ENCODE results near the gene FBXO8. TPM values are rescaled to one million over a fixed set of nuclear protein-coding genes. Genes with fewer than 3 reads are reported as not detected.

FBXO8 gene
- total RNA-seq, 1 experiment from 2014 or later, result 8.9 TPM

DNA sequence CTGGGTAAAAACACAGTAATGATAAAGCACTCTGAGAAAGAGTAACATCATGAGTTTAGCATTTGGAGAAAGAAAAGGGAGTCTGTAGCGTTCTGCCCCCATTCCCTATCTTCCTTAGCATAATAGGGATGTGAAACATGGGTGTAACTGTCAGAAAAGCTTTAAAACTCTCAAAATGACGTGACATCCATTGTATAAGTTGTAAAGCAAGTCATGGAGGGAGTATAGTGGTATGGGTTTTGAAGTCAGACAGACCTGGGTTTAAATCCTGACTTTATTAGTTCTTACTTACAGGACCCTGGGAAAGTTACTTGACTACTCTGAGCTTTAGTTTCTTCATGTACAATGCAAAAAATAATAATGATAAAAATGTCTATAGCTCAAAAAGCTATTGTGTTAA is 17.1 kb downstream of the FBXO8 start:
- Histone ChIP-seq H4K91ac (ENCODE audit: insufficient read length, low read depth, low read length) (no peak overlapping the region), H3K27me3 (ENCODE audit: insufficient read depth, low read length) (no peaks in the 10 kb centered on the region), H3K27ac (ENCODE audit: insufficient read length, low read depth, low read length) (no peak overlapping the region), H3K4ac (ENCODE audit: low read depth, low read length) (no peak overlapping the region), H2BK12ac (ENCODE audit: insufficient read length, low read depth, low read length) (no peak overlapping the region), H3K4me1 (ENCODE audit: insufficient read depth, low read length) (no peaks in the 10 kb centered on the region), H3K56ac (ENCODE audit: insufficient read length, low read depth, low read length) (no peak overlapping the region), H2AFZ (ENCODE audit: low read length) (no peak overlapping the region), H3K23ac (ENCODE audit: insufficient read length, low read depth, low read length) (no peak overlapping the region), H2BK20ac (ENCODE audit: low read depth, low read length, poor library complexity, severe bottlenecking) (no peak overlapping the region), H3T11ph (ENCODE audit: low read length) (no peak overlapping the region), H3K4me2 (ENCODE audit: insufficient read depth, insufficient read length, low read length) (no peak overlapping the region), H4K5ac (ENCODE audit: insufficient read length, low read depth, low read length) (no peak overlapping the region), H3K79me1 (ENCODE audit: insufficient read depth, low read depth, low read length, poor library complexity, severe bottlenecking) (no peaks in the 10 kb centered on the region), H2AK5ac (ENCODE audit: insufficient read length, low read length) (no peak overlapping the region), H3K9me3 (ENCODE audit: control insufficient read depth, low read depth, low read length) (no peaks in the 10 kb centered on the region), H2BK15ac (ENCODE audit: low read depth, low read length) (no peak overlapping the region), H3K18ac (ENCODE audit: insufficient read length, low read depth, low read length) (no peak overlapping the region), H4K20me1 (ENCODE audit: control insufficient read depth, insufficient read depth, insufficient read length) (no peaks in the 10 kb centered on the region), H2BK120ac (ENCODE audit: low read depth, low read length, poor library complexity, severe bottlenecking) (no peak overlapping the region), H3K23me2 (ENCODE audit: insufficient read length, low read depth, low read length, poor library complexity, severe bottlenecking) (no peaks in the 10 kb centered on the region), H3K14ac (ENCODE audit: insufficient read depth, low read length) (no peak overlapping the region), H4K8ac (replicated peaks; ENCODE audit: insufficient read length, low read depth, low read length) (no peak overlapping the region), H2BK5ac (ENCODE audit: insufficient read length, low read length) (no peak overlapping the region), H3K79me2 (ENCODE audit: insufficient read depth, low read length) (no peaks in the 10 kb centered on the region), H3K9ac (ENCODE audit: extremely low read depth, insufficient read length, low read length) (no peak overlapping the region)
- DNase-seq, result no peak
- no CpG with 5 or more reads among the region's 2 CpGs for WGBS (ENCODE audit: extremely low coverage, insufficient read length, low lambda C conversion rate)
- Mint-ChIP-seq H3K9me3 (no peaks in the 10 kb centered on the region), H3K4me3 (no peak overlapping the region), H3K4me1 (no peaks in the 10 kb centered on the region), H3K36me3 (ENCODE audit: insufficient read depth in 1 of 3, low read depth in 3 of 3) (no peaks in the 10 kb centered on the region), H3K27ac (no peak overlapping the region), H3K27me3 (ENCODE audit: low read depth) (no peaks in the 10 kb centered on the region)
- TF ChIP-seq, protein P1, sequence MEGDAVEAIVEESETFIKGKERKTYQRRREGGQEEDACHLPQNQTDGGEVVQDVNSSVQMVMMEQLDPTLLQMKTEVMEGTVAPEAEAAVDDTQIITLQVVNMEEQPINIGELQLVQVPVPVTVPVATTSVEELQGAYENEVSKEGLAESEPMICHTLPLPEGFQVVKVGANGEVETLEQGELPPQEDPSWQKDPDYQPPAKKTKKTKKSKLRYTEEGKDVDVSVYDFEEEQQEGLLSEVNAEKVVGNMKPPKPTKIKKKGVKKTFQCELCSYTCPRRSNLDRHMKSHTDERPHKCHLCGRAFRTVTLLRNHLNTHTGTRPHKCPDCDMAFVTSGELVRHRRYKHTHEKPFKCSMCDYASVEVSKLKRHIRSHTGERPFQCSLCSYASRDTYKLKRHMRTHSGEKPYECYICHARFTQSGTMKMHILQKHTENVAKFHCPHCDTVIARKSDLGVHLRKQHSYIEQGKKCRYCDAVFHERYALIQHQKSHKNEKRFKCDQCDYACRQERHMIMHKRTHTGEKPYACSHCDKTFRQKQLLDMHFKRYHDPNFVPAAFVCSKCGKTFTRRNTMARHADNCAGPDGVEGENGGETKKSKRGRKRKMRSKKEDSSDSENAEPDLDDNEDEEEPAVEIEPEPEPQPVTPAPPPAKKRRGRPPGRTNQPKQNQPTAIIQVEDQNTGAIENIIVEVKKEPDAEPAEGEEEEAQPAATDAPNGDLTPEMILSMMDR (conservative IDR thresholded peaks at IDR 0.05), result no peak
